Bronchial epithelial cell (primary cell): ENCODE data around the gene TFAP2B. TPM values are rescaled to one million over a fixed set of nuclear protein-coding genes. Genes with fewer than 3 reads are reported as not detected.

ENCODE experiments used
- DNase-seq: peaks from one replicate; pipeline ENCODE4 v3.0.0-alpha.2; 2010; ENCODE audit warnings: low read depth
- FAIRE-seq: peaks from 2 replicates; lab custom pipeline; 2011; peaks lifted over from hg19 to GRCh38; lab: Jason Lieb, UNC
- H3K27me3 ChIP-seq: 2 replicates; pipeline ENCODE4 v1.5.1; 2011; ENCODE audit warnings: low read length; ENCODE audit not compliant: control insufficient read depth, insufficient read depth
- H3K36me3 ChIP-seq: 2 replicates; pipeline ENCODE4 v1.5.1; 2011; ENCODE audit warnings: low read length; ENCODE audit not compliant: control insufficient read depth, insufficient read depth
- H3K4me3 ChIP-seq: 2 replicates; pipeline ENCODE4 v1.5.1; 2011; ENCODE audit warnings: mild to moderate bottlenecking, low read depth, low read length, control low read depth
- CTCF ChIP-seq: IDR thresholded peaks from 2 replicates; pipeline ENCODE4 v1.5.1; 2011; ENCODE audit warnings: mild to moderate bottlenecking, moderate library complexity, low read length, control low read depth, inconsistent platforms; ENCODE audit not compliant: insufficient read depth, severe bottlenecking
- total RNA-seq: library from RNA; depleted of rRNA; stranded (reverse); fragments of >200 nt; gene quantifications from 2 replicates; pipeline ENCODE4 v1.2.1, GENCODE V29; 2014

Gene TFAP2B
- total RNA-seq, 1 donor from 2014 or later = not detected

GRCh38 chr6:50816947-50817645 lies 1.6 kb upstream of the TFAP2B start:
- Histone ChIP-seq H3K36me3 (no peaks in the 10 kb centered on the region), H3K27me3 (peaks cover 36% of the 10 kb centered on the region), H3K4me3 (no peak overlapping the region)
- no peak for TF ChIP-seq CTCF
- FAIRE-seq (no peak), DNase-seq (no peak)

- TF ChIP-seq CTCF = no peak
- Histone ChIP-seq H3K27me3 (peaks cover 39% of the 10 kb centered on the region), H3K4me3 (no peak overlapping the region), H3K36me3 (no peaks in the 10 kb centered on the region)
- DNase-seq (no peak), FAIRE-seq (no peak)
These were observed 1.1 kb upstream of the TFAP2B start for GRCh38 chr6:50817646-50817950.

GRCh38 chr6:50818020-50818419 lies 651 bp upstream of the TFAP2B start:
- Histone ChIP-seq H3K4me3 (no peak overlapping the region), H3K36me3 (no peaks in the 10 kb centered on the region), H3K27me3 (peaks cover 42% of the 10 kb centered on the region)
- DNase-seq (no peak), FAIRE-seq (no peak)
- TF ChIP-seq CTCF = no peak

- Histone ChIP-seq H3K4me3 (no peak overlapping the region), H3K36me3 (no peaks in the 10 kb centered on the region), H3K27me3 (peaks cover 57% of the 10 kb centered on the region)
- FAIRE-seq (no peak), DNase-seq (no peak)
- TF ChIP-seq CTCF = no peak
These were observed 814 bp downstream of the TFAP2B start for GRCh38 chr6:50819466-50819903.

GRCh38 chr6:50819904-50820868 lies 1.5 kb downstream of the TFAP2B start:
- FAIRE-seq (no peak), DNase-seq (no peak)
- Histone ChIP-seq H3K4me3 (no peak overlapping the region), H3K27me3 (peaks cover 60% of the 10 kb centered on the region), H3K36me3 (no peaks in the 10 kb centered on the region)
- no peak for TF ChIP-seq CTCF
